ENCODE data around the gene HPN.
A peak's percentile ranks its signal among the peaks of the same experiment; 100 is the strongest.

DNA sequence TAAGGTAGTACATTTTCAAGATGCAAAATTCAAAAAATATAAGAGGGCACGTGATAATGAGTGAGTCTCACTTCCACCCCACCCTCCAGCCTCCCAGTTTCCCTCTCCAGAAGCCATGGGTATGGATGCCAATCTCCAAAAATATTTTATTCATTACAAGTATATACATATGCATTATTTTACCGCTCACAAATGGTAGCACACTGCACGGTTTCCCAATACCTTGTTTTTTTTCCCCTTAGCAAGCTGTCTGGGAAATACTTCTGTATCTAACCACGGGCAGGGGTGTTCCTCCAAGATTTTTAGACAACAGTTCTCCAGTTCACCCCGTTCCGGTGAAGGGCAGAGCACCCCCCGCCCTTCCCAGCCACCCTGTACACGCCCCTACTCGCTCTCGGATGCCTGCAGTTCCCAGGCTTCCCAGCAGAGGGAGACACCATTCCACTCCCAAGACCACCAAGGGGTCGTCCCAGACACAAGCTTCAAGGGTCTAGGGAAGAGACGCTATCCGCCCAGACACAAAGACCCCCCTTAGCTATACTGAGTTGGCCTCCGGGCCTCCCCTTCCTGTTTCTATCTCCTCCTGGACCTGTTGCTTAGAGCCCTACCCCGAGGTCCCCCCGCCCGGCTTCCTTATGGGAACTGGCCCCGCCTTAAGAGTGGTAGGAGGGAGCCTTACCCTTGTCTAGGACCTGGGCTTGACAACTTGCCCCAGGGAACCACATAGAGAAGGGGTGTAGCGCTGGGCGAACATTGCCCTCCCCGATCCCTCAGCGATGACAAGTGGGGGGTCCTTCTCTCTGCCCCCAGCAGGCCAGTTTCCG, 73.0 kb downstream of the HPN start:
- TF ChIP-seq, protein P1, sequence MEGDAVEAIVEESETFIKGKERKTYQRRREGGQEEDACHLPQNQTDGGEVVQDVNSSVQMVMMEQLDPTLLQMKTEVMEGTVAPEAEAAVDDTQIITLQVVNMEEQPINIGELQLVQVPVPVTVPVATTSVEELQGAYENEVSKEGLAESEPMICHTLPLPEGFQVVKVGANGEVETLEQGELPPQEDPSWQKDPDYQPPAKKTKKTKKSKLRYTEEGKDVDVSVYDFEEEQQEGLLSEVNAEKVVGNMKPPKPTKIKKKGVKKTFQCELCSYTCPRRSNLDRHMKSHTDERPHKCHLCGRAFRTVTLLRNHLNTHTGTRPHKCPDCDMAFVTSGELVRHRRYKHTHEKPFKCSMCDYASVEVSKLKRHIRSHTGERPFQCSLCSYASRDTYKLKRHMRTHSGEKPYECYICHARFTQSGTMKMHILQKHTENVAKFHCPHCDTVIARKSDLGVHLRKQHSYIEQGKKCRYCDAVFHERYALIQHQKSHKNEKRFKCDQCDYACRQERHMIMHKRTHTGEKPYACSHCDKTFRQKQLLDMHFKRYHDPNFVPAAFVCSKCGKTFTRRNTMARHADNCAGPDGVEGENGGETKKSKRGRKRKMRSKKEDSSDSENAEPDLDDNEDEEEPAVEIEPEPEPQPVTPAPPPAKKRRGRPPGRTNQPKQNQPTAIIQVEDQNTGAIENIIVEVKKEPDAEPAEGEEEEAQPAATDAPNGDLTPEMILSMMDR (IDR thresholded peaks at IDR 0.05) = peak; percentile 84 to 86 (median 85)
- TF ChIP-seq EP300 (IDR thresholded peaks at IDR 0.05) (no peak), POLR2A (IDR thresholded peaks at IDR 0.05) (no peak)
